ENCODE results near the gene EPRS1. TPM values are rescaled to one million over a fixed set of nuclear protein-coding genes. Genes with fewer than 3 reads are reported as not detected.

EPRS1 gene
- total RNA-seq, 1 donor from 2014 or later = 114 TPM

DNA sequence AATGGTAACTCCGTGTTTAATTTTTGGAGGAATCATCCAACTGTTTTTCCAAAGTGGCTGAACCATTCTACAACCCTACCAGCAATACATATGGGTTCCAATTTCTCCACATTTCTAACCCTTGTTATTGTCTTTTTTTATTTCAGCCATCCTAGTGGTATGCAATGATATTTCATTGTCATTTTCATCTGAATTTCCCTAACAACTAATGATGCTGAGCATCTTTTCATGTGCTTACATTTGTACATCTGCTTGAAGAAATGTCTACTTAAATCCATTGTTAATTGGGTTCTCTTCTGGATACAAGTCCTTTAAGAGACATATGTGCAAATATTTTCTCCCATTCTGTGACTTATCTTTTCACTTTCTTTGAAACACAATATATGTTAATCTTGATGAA lies 43.3 kb downstream of the EPRS1 start:
- H3K4me3 Mint-ChIP-seq = no peak overlapping the region
- intact Hi-C loops (cut with micrococcal nuclease) = no loop called here
- CTCF ChIA-PET = no interaction called here
- peaks cover 69% of the 10 kb centered on the region for H3K36me3 Mint-ChIP-seq (ENCODE audit: low read depth)
- no peak overlapping the region for H3K27ac Mint-ChIP-seq
- H3K9me3 Mint-ChIP-seq = no peaks in the 10 kb centered on the region
- H3K4me1 Mint-ChIP-seq = no peaks in the 10 kb centered on the region
- no peaks in the 10 kb centered on the region for H3K27me3 Mint-ChIP-seq
- POLR2A ChIA-PET = no interaction called here
- TF ChIP-seq, protein P1, sequence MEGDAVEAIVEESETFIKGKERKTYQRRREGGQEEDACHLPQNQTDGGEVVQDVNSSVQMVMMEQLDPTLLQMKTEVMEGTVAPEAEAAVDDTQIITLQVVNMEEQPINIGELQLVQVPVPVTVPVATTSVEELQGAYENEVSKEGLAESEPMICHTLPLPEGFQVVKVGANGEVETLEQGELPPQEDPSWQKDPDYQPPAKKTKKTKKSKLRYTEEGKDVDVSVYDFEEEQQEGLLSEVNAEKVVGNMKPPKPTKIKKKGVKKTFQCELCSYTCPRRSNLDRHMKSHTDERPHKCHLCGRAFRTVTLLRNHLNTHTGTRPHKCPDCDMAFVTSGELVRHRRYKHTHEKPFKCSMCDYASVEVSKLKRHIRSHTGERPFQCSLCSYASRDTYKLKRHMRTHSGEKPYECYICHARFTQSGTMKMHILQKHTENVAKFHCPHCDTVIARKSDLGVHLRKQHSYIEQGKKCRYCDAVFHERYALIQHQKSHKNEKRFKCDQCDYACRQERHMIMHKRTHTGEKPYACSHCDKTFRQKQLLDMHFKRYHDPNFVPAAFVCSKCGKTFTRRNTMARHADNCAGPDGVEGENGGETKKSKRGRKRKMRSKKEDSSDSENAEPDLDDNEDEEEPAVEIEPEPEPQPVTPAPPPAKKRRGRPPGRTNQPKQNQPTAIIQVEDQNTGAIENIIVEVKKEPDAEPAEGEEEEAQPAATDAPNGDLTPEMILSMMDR (IDR thresholded peaks at IDR 0.05) = no peak
- ATAC-seq (ENCODE audit: low read depth) (no peak), DNase-seq (no peak)

DNA sequence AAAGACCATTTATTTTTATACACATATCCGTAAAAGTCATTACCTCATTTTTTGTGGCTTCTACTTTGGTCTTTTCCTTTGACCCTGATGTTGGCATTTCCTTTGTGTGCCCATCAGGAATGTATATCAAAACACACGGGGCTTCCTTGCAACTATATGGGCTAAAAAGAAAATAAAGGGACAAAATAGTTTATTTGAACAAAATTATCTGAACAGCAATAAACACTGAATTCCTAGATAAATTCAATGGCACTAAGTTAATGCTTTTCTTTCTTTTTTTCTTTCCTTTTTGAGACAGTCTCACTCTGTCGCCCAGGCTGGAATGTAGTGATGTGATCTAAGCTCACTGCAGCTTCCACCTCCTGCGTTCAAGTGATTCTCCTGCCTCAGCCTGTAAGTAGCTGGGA lies 45.2 kb downstream of the EPRS1 start:
- Mint-ChIP-seq H3K4me1 (no peaks in the 10 kb centered on the region), H3K27me3 (no peaks in the 10 kb centered on the region), H3K36me3 (ENCODE audit: low read depth) (peaks cover 75% of the 10 kb centered on the region), H3K4me3 (no peak overlapping the region), H3K27ac (no peak overlapping the region), H3K9me3 (no peaks in the 10 kb centered on the region)
- DNase-seq (no peak), ATAC-seq (ENCODE audit: low read depth) (no peak)
- TF ChIP-seq, protein P1 (IDR thresholded peaks at IDR 0.05) = no peak
- intact Hi-C loops (cut with micrococcal nuclease) = no loop called here
- POLR2A ChIA-PET = no interaction called here
- CTCF ChIA-PET = no interaction called here

DNA sequence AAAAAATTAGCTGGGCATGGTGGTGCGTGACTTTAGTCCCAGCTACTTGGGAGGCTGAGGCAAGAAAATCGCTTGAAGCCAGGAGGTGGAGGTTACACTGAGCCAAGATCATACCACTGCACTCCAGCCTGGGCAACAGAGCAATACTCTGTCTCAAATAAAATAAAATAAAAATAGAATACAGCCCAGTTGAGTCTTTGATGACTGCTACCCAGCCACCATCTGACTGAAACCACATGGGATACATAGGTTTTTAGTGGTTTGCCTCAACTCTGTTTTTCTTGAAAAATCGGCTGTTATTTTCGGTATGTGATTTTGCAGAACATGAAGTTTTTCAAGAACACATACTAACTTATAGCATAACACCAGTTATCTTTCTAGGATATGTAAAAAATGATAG lies 46.5 kb downstream of the EPRS1 start:
- TF ChIP-seq, protein P1 (IDR thresholded peaks at IDR 0.05) = no peak
- H3K9me3 Mint-ChIP-seq = no peaks in the 10 kb centered on the region
- intact Hi-C loops (cut with micrococcal nuclease) = no loop called here
- H3K4me1 Mint-ChIP-seq = no peaks in the 10 kb centered on the region
- H3K36me3 Mint-ChIP-seq (ENCODE audit: low read depth) = peaks cover 79% of the 10 kb centered on the region
- H3K27ac Mint-ChIP-seq = no peak overlapping the region
- ChIA-PET CTCF (no interaction called here), POLR2A (no interaction called here)
- no peak overlapping the region for H3K4me3 Mint-ChIP-seq
- DNase-seq (no peak), ATAC-seq (ENCODE audit: low read depth) (no peak)
- no peaks in the 10 kb centered on the region for H3K27me3 Mint-ChIP-seq

Other genes with a start within 250 kb of the EPRS1 start
- gene SLC30A10, start 117.9 kb downstream of the EPRS1 start, total RNA-seq = 0.11 TPM in 1 of 2 replicates, not detected in the other
- 22.8 and 23.6 TPM in 2 replicates for gene BPNT1, start 43.3 kb upstream of the EPRS1 start, total RNA-seq
- gene IARS2, start 47.6 kb upstream of the EPRS1 start, total RNA-seq = 39.8 and 41.9 TPM in 2 replicates
- 93.3 and 107 TPM in 2 replicates for gene RAB3GAP2, start 225.9 kb upstream of the EPRS1 start, total RNA-seq

All from activated B cell treated with CpG ODN at 0.5 μM for 24 hours (primary cell).